ENCODE results near the gene SSNA1. TPM values are rescaled to one million over a fixed set of nuclear protein-coding genes. Genes with fewer than 3 reads are reported as not detected.

Gene SSNA1
- total and polyA plus RNA-seq, 9 of the 15 experiments (the other 6 are each of a cell fraction or from before 2014, with no cell fraction given), result 1.9 to 130 (median 57.1) TPM

DNA sequence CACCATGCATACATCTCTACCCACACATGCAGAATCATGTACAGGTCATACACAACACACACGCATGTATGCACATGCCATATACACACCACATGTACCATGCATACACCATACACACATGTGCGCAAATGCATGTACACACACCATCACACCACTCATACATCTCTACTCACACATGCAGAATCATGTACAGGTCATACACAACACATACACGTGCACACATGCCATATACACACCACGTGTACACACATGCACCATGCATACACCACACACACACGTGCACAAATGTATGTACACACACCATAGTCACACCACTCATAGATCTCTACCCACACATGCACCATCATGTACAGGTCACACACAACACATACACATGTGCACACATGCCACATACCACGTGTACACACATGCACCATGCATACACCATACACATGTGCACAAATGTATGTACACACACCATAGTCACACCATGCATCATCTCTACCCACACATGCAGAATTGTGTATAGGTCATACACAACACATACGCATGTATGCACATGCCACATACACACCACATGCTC lies 35.6 kb upstream of the SSNA1 start:
- no peak for FAIRE-seq
- CTCF ChIA-PET (ENCODE audit: low intra/inter-chr PET ratio), result no interaction called here
- Histone ChIP-seq H3K27me3 (ENCODE audit: control insufficient read depth in 2 of 2, insufficient read depth in 2 of 2, low read length in 2 of 2) (no peaks in the 10 kb centered on the region), H3K9ac (ENCODE audit: insufficient read depth in 1 of 2, low read depth in 2 of 2, low read length in 2 of 2) (no peak overlapping the region), H3K79me2 (ENCODE audit: control insufficient read depth, insufficient read depth, low read length) (no peaks in the 10 kb centered on the region), H3K4me1 (replicated peaks in 1 of 2; ENCODE audit: control insufficient read depth in 2 of 2, insufficient read depth in 2 of 2, low read length in 2 of 2) (peaks cover 17 to 52% of the 10 kb centered on the region in 2 experiments; a peak in 4 of 5 replicates), H4K20me1 (replicated peaks; ENCODE audit: control insufficient read depth, insufficient read depth, low read length) (0 out of 2 replicates have a peak, but pooled peaks cover 2% of the 10 kb centered on the region), H3K36me3 (ENCODE audit: control insufficient read depth, insufficient read depth, low read length) (no peaks in the 10 kb centered on the region), H2AFZ (ENCODE audit: low read depth, low read length) (no peak overlapping the region), H3K27ac (ENCODE audit: extremely low read depth, low read depth, low read length) (no peak overlapping the region), H3K9me3 (replicated peaks; ENCODE audit: control insufficient read depth, insufficient read depth, low read depth, low read length) (no peaks in the 10 kb centered on the region; the same call in 1 of the 2 replicates), H3K9me1 (ENCODE audit: control insufficient read depth, insufficient read depth, low read length) (no peaks in the 10 kb centered on the region), H3K4me2 (ENCODE audit: insufficient read depth, low read length) (no peak overlapping the region), H3K4me3 (no peak overlapping the region)
- POLR2A ChIA-PET, result no interaction called here
- intact Hi-C loops (cut with micrococcal nuclease), result no loop called here
- WGBS (ENCODE audit: insufficient coverage, low coverage, missing lambda C conversion rate), result 41% methylated on average over 7 of the region's 7 CpGs
- in situ Hi-C loops (cut with MboI), result no loop called here
- no peak for DNase-seq (ENCODE audit: extremely low read depth in 1 of 4, low spot score in 3 of 4)
- no TSS peak for BruUV-seq (replicated peaks)
- no peak for ATAC-seq
- TF ChIP-seq, protein P1, sequence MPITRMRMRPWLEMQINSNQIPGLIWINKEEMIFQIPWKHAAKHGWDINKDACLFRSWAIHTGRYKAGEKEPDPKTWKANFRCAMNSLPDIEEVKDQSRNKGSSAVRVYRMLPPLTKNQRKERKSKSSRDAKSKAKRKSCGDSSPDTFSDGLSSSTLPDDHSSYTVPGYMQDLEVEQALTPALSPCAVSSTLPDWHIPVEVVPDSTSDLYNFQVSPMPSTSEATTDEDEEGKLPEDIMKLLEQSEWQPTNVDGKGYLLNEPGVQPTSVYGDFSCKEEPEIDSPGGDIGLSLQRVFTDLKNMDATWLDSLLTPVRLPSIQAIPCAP (CRISPR knock-in tag; IDR thresholded peaks at IDR 0.05; ENCODE audit: borderline replicate concordance), result no peak
- TF ChIP-seq, protein P2, sequence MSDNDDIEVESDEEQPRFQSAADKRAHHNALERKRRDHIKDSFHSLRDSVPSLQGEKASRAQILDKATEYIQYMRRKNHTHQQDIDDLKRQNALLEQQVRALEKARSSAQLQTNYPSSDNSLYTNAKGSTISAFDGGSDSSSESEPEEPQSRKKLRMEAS (CRISPR knock-in tag; IDR thresholded peaks at IDR 0.05), result peak; percentile 68
- TF ChIP-seq, protein P3, sequence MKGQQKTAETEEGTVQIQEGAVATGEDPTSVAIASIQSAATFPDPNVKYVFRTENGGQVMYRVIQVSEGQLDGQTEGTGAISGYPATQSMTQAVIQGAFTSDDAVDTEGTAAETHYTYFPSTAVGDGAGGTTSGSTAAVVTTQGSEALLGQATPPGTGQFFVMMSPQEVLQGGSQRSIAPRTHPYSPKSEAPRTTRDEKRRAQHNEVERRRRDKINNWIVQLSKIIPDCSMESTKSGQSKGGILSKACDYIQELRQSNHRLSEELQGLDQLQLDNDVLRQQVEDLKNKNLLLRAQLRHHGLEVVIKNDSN (CRISPR knock-in tag; IDR thresholded peaks at IDR 0.05), result 0 out of 2 replicates have a peak, but pooled peaks have one; percentile 5
- TF ChIP-seq SNRNP70 (optimal IDR thresholded peaks at IDR 0.05; ENCODE audit: low read depth, low read length), result no peak
- TF ChIP-seq, protein P4, sequence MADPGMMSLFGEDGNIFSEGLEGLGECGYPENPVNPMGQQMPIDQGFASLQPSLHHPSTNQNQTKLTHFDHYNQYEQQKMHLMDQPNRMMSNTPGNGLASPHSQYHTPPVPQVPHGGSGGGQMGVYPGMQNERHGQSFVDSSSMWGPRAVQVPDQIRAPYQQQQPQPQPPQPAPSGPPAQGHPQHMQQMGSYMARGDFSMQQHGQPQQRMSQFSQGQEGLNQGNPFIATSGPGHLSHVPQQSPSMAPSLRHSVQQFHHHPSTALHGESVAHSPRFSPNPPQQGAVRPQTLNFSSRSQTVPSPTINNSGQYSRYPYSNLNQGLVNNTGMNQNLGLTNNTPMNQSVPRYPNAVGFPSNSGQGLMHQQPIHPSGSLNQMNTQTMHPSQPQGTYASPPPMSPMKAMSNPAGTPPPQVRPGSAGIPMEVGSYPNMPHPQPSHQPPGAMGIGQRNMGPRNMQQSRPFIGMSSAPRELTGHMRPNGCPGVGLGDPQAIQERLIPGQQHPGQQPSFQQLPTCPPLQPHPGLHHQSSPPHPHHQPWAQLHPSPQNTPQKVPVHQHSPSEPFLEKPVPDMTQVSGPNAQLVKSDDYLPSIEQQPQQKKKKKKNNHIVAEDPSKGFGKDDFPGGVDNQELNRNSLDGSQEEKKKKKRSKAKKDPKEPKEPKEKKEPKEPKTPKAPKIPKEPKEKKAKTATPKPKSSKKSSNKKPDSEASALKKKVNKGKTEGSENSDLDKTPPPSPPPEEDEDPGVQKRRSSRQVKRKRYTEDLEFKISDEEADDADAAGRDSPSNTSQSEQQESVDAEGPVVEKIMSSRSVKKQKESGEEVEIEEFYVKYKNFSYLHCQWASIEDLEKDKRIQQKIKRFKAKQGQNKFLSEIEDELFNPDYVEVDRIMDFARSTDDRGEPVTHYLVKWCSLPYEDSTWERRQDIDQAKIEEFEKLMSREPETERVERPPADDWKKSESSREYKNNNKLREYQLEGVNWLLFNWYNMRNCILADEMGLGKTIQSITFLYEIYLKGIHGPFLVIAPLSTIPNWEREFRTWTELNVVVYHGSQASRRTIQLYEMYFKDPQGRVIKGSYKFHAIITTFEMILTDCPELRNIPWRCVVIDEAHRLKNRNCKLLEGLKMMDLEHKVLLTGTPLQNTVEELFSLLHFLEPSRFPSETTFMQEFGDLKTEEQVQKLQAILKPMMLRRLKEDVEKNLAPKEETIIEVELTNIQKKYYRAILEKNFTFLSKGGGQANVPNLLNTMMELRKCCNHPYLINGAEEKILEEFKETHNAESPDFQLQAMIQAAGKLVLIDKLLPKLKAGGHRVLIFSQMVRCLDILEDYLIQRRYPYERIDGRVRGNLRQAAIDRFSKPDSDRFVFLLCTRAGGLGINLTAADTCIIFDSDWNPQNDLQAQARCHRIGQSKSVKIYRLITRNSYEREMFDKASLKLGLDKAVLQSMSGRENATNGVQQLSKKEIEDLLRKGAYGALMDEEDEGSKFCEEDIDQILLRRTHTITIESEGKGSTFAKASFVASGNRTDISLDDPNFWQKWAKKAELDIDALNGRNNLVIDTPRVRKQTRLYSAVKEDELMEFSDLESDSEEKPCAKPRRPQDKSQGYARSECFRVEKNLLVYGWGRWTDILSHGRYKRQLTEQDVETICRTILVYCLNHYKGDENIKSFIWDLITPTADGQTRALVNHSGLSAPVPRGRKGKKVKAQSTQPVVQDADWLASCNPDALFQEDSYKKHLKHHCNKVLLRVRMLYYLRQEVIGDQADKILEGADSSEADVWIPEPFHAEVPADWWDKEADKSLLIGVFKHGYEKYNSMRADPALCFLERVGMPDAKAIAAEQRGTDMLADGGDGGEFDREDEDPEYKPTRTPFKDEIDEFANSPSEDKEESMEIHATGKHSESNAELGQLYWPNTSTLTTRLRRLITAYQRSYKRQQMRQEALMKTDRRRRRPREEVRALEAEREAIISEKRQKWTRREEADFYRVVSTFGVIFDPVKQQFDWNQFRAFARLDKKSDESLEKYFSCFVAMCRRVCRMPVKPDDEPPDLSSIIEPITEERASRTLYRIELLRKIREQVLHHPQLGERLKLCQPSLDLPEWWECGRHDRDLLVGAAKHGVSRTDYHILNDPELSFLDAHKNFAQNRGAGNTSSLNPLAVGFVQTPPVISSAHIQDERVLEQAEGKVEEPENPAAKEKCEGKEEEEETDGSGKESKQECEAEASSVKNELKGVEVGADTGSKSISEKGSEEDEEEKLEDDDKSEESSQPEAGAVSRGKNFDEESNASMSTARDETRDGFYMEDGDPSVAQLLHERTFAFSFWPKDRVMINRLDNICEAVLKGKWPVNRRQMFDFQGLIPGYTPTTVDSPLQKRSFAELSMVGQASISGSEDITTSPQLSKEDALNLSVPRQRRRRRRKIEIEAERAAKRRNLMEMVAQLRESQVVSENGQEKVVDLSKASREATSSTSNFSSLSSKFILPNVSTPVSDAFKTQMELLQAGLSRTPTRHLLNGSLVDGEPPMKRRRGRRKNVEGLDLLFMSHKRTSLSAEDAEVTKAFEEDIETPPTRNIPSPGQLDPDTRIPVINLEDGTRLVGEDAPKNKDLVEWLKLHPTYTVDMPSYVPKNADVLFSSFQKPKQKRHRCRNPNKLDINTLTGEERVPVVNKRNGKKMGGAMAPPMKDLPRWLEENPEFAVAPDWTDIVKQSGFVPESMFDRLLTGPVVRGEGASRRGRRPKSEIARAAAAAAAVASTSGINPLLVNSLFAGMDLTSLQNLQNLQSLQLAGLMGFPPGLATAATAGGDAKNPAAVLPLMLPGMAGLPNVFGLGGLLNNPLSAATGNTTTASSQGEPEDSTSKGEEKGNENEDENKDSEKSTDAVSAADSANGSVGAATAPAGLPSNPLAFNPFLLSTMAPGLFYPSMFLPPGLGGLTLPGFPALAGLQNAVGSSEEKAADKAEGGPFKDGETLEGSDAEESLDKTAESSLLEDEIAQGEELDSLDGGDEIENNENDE (IDR thresholded peaks at IDR 0.05; ENCODE audit: low read depth, low read length), result no peak
- no peak for TF ChIP-seq L3MBTL2 (IDR thresholded peaks at IDR 0.05)
